Kidney tubule cell (primary cell): ENCODE results near the gene KRCC1.
A peak's percentile ranks its signal among the peaks of the same experiment; 100 is the strongest.
"Not testable (repeated sequence)": the region's sequence is repeated elsewhere in the genome, so short reads cannot be mapped to it uniquely, and the experiment has no call there.

ENCODE experiments used
- DNase-seq: peaks from one replicate; pipeline ENCODE4 v3.0.0-alpha.2; 2018; ENCODE audit warnings: low spot score

Gene KRCC1

DNA sequence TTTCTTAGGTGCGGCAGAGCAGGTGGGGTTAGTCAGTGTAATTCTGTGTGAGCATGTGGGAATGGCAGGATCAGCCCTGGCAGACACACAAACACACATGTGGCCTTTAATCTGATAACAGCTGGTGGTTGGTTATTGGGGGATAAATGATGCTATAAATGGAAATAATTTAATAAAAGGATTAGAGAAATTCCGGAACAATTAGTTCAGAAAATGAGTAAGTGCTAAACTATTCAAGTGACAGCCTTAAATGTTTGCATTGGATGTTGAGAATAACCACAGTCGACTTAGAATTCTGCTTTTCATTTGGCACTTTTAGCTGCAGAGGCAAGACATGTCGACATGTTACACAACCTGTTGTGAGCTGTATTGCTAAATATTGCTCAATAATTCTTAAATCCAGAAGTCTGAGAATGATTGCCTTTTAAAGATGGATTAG, 19.3 kb upstream of the KRCC1 start:
- no peak for DNase-seq

DNA sequence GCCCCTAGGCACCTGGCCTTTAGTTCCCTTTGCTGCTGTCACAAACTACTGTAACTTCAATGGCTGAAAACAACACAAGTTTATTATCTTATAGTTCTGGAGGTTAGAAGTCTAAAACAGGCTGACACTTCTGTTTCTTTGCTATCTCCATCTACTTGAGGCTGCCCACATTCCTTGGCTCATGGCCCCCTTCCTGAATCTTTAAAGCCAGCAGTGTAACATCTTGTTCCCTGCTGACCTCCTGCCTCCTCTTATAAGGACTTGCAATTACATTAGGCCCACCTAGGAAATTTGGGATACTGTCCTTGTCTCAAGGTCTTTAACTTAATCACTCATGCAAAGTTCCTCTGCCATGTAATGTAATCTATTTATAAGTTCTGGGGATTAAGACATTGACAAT, 18.6 kb upstream of the KRCC1 start:
- DNase-seq, result no peak

DNA sequence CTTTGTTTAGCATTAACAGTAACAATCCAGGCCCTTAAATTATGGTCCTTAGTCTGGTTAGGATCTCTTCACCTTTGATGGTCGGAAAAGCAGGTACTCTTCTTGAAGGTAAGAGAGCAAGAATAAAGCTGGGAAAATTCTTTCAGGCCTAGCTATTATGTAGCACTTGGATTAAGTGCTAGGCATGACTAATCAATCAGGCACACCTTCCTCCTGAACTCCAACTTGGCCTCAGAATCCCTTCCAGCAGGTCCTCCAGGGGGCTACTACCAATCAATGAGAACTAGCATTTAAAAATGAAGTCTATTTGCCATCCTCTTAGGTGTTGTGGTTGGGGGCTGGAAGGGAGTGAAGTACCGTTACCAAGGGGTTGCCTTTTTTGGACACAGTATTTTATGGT, 15.8 kb upstream of the KRCC1 start:
- no peak for DNase-seq

DNA sequence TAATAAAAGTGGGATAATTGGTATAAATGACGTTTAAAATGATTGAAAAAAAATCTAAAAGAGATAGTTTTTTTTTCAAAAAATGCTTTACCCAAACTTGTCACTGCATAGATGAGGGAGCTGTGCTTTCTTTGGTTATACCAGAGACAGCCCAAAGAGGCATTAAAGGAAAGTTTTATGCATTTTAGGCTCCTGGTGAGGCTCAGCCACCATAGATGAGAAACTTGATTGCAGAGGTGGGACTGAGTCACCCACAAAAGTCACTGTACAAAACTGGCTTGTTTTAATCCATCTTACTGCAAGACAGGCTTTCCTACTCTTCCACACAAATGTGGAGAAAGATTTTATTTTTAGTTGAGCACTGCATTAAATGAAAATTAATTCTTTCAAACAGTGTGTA, 14.5 kb upstream of the KRCC1 start:
- no peak for DNase-seq

DNA sequence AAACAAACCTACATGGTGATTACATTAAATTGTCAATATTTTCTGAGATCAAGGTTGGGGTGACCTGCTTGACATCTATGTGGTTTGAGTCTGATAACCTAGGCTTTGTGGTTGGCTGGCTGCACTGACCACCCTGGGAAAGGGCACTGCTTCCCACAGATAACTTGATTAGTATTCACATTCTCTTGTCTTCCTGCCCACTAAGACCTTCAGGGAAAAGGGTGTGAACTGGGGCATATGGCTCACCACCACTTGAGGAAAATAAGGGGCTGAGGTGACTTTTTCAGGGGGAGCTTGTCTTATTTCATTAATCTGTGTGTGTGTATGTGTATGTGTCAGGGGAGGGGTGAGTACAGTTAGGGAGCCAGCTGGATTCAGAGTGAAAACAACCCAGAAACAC, 13.5 kb upstream of the KRCC1 start:
- no peak for DNase-seq

DNA sequence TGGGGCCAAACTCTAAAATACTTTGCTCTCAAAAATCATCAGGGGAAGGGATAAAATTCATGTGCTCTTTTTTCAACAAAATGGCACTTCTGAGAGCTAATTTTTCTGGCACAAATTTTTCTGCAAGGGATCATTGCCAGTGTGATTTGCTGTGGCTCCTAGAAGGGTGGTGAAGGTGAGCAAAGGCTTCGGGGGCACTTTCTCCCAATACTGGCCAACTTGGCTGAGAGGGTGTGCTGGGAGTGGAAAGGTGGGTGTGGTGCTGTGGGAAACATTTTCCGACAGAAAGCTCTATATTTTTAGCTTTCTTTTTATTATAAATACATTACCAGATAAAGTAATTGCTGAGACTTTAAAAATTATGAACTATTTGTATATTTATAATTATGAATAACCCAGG, 12.5 kb upstream of the KRCC1 start:
- DNase-seq, result no peak

DNA sequence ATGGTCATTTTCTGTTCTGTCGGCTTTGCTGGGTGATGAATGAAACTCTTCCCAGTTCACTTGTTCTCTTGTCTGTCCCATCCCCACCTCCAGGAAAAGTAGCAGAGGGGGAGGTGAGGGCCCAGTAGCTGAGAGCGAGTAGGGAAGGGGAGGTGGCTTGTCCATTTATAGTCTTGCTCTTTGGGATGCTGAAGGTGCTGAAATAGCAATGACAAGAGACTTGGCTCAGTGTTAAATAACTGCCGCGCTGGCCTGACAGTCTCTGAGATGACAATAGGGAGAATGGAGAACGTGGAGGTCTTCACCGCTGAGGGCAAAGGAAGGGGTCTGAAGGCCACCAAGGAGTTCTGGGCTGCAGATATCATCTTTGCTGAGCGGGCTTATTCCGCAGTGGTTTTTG, 12.0 kb upstream of the KRCC1 start, which contains the start of gene SMYD1:
Gene SMYD1 (plus strand): TSS at position 228 of the 400 bp plus-strand sequence. CDS start 40 bp downstream, at position 268.
- DNase-seq, result no peak

DNA sequence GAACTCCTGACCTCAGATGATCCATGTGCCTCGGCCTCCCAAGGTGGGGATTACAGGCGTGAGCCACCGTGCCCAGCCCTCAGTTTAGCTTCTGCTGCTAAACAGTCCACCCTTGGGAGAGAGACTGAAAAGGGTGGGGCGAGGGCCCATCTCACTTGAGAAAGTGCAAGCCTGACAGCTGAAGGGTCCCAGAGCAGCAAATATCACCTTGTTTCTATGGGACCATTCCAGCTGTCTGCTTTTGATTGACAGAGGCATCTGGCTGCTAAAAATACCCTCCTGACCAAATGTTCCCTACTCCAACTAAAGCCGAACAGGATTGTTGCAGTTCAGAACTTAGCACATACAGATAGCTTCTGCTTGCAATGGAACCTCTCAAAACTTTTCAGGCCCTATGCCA, 11.6 kb upstream of the KRCC1 start:
- no peak for DNase-seq

DNA sequence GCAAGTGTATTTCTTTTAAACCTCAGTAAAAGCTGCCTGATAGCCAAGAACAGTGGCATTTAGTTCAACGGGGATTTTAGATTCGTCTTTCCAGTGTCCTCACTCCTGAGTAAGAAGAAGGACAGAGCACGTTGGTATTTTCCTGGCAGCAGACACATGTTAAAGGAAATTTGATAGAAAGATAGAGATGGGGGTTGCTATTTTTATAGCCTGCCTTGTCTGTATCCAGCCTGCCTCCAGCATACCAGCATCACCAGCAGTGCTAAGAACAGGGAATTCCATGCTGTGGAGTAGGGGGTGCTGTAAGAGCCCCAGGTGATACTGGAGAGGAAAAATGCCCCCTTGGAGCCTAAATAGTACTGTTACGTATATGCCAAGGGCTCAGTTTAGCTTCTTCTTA, 11.0 kb upstream of the KRCC1 start:
- no peak for DNase-seq

DNA sequence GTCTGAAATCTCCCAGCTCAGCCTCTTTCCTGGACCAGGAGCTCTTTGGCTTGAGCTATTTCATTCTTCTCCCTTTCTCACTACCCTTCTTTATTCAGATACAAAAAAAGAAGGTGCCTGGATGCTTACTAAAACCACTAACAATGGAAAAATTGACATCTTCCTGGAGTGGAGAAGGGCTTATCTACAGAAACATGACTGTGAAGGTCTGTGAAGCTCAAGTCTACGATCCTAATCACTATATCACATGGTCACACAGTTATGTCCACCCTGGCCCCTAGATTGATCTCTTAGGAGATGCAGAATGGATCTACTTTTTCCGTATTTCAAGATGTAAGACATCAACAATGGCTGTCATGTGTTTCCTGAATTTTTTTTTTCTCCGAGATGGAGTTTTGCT, 5.7 kb upstream of the KRCC1 start:
- DNase-seq, result no peak

DNA sequence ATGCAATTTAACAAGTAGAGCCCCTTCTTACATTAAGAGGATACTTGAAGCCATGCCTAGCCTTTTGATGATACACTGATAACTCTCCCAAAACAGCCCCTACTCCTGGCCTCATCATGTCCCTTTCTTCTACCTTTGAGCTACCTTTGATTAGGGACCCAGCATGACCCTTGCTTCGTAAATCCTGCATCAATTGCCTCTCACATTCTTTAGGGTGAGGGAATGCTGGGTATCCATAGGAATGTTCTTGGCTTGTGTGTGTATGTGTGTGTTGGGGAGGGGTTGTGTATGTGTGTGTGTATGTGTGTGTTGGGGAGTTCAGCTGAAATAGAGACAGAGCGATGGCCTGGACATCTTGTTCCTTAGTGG, 5.3 kb upstream of the KRCC1 start:
- no peak for DNase-seq

DNA sequence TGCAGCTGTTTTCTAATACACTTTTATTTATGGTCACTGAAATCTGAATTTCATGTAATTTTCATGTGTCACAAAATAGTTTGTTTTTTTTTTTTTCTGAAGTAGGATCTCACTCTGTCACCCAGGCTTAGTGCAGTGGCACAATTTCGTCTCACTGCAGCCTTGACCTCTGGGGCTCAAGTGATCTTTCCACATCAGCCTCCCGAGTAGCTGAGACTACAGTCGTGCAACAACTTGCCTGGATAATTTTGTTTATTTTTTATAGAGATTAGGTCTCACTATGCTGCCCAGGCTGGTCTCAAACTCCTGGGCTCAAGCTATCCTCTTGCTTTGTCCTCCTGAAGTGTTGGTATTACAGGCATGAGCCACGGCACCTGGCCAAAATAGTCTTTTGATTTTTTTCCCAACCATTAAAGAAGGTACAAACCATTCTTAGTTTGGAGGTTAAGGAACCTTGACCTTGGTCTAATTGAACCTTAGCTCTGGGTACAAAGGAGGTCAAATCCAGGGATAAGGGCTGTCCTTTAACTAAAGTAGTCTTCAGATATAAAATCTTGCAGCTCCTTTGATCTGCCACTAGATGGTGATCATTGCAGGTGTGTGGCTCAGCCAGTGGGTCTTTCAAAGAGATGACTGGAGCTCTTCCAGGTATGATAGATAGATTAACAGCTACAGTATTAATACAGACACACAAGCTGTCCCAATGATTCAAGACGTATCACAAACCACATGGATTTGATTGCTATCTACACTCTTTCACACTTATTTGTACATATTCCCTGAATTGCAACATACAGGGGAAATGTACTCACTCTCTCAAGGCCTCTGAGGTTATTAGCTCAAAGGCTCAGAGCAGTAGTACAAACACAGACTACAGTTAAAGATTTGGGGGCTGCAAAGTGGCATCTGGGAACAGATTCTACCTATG, 4.7 kb upstream of the KRCC1 start:
- DNase-seq, result peak; percentile 67

DNA sequence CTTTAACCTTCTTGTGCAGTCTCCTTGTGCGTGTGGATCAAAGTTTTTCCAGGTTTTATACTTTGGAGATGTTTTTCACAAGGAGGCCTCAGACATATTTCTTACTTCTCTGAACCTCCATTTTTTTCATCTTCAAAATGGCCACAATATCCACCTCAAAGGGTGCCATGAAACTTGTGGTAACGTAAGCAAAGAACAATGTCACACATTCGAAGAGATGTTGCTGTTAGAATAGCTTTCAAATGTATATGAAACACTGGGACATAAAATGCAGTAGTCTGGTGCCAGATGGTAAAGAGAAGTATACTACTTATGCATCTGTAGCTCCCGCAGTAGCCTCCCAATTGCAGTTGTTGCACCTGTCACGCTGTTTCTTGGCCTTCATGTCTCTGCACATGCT, 2.6 kb upstream of the KRCC1 start:
- no peak for DNase-seq

DNA sequence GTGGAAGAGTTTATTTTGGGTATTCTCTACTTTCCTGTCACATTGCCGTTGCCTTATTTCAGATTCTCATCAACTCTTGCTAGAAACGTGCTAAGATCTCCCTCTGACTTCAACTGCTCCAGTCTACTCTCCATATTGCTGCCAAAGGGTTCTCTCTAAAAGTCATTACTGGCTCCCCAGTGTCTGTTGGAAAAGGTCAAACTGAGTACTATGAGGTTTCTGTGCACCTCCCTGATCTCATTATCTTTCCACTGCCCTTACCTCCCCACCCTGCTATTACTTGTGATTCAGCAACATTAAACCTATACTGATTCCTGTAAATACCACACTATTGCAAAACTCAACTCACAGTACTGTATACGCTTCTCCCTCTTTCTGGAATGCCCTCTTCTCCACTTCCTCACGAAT, 1.9 kb upstream of the KRCC1 start:
- no peak for DNase-seq

DNA sequence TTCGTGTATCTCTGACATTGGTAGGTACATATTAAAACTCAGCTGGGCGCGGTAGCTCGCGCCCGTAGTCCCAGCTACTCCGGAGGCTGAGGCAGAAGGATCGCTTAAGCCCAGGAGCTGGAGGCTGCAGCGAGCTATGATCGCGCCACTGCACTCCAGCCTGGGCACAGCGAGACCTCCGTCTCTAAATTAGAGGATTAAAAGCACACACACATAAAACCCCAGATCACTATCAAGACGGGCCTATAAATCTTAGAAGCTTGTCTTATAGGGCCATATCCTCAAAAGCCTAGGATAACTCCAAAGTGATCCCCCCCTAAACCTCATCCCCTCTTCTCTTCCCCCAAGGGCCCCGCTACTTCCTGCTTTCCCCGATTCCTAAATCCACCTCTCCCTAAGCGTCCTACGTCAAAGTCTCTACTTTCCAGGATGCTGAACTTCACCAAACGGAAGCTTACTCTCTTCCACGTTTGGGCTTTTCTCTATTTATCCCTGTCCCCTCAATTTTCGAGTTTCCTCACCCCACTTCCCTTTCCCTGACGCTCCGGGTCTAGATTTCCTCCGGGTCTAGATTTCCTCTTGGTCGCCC, 707 bp downstream of the KRCC1 start:
- DNase-seq, result no peak

DNA sequence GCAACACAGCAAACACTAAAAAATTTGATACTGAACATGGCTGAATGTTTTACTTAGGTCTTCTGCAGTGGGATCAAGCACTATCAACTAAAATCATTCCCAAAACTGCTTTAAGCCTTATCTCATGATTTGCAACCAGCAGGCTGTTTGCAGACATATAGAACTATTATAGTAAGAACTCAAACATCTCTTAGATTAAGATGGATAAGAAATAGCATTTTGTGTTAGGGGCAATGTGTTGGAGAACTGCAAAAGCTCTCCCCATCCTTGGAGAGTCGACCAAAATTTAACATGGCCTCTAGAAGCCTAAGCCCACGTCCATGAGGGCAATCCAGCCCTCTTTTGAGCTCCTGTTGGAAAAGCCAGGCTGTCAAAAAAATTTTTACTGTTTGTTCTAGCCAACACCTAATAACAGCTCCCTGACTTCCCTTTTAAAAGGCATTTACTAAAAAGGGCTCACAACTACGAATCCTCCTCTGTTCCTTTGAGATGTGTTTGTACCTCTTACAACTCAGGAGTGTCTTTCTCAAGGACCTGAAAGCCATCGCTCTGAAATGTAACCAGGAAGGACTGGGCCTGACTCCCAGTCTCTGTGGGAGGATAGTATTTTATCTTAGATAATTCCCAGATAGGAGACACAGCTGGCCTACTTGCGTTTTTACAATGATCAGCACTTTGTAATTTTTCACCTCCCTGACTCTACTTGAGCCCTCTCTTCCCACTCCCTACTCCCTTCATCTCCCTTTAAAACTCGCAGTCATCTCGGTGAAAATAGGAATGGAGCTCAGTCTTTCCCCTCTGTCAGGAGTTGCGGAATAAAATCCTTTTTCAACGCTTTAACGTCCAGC, 1.4 kb downstream of the KRCC1 start:
- no peak for DNase-seq

DNA sequence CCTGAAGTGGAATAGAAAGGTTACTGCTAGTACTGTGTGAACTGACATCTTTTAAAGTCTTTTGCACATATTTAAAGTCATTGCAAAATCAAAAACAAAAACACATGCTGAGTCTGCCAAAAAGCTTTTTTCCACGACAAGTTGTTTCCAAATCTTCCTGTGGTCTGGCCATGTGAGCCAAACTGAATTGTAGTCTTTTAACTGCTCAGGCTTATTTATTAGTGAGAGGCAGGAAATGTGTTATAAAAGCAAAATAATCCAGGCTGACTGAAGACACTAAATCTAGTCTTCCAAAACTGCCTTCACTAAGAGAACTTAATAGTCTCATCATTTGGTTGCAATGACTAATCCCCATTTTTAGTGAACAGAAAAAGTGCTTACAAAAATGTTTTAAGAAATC, 2.3 kb downstream of the KRCC1 start:
- DNase-seq, result no peak

DNA sequence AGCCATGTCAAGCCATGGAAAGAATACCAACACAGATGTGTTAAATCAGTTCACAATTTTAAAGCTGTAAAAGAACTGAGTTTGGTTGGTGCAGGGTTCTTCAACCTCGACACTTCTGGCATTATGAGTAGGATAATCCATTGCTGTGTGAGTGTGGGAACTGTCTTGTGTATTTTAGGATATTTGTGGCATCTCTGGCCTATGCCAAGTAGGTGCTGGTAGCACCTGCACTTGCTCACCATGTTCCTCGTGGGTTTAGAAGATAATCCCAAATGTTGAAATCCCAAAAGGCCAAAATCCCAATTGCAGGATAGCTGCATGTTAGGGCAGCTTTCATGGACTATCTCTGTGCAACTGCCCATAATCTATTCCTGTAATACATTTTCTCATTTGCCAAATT, 3.8 kb downstream of the KRCC1 start:
- no peak for DNase-seq

DNA sequence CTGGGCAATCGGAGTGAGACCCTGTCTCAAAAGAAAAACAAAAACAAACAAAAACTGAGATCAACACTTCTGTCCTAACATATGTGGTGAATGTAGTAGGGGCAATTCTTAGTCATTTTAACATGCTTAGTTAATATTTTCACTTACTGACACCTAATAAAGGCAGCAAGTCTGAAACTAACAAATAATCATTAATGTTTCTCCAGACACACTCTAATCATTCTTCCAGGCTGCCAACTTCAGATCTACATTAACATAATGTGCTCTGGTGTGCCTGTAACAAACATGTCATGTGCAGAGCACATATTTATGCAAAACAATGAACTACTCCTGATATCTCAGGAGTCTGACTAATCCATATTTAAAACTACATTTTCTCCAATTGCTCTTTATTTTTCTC, 6.0 kb downstream of the KRCC1 start:
- no peak for DNase-seq

DNA sequence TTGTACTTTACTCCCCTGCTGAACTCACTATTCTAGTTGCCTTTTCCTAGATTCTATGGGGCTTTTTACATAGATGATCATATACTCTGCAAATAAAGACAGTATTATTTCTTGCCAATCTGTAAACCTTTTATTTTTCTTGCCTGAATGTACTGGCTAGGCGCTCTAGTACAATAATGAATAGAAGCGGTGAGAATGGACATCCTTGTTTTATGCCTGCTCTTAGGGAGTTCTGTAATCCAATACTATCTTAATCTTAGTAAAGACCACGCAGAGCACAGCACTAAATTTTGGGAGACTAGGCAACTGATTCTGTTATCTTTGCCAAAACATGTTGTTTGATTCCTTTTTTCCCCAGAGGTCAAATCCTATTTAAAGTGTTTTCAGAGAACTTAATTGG, 7.0 kb downstream of the KRCC1 start:
- no peak for DNase-seq

DNA sequence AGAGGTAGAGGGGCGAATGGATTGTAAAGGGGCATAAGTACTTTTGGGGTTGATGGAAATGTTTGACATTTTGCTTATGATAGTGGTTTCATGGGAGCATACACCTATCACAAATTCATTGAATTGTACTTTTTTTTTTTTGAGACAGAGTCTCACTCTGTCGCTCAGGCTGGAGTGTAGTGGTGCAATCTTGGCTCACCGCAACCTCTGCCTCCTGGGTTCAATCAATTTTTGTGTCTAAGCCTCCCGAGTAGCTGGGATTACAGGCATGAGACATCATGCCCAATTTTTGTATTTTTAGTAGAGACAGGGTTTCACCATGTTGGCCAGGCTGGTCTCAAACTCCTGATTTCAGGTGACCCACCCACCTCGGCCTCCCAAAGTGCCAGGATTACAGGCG, 10.0 kb downstream of the KRCC1 start:
- not testable (repeated sequence) for DNase-seq

DNA sequence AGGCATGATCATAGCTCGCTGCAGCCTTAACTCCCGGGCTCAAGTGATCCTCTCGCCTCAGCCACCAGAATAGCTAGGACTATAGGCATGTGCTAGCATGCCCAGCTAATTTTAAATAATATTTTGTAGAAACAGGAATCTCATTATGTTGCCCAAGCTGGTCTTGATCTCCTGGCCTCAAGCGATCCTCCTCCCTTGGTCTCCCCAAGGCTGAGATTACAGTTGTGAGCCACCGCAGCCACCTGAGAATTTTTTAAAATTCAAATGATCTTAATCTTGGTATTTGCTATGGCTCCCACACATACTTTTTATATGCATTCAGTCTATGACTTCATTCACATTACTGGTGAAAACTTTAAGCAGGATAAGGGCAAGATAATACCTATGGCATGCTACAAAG, 13.1 kb downstream of the KRCC1 start:
- no peak for DNase-seq
